HG03571 (cell line): ENCODE data around the gene ELANE.
"Not testable (repeated sequence)": the region's sequence is repeated elsewhere in the genome, so short reads cannot be mapped to it uniquely, and the experiment has no call there.

Experiments used
- ATAC-seq: cut with Tn5 transposase; IDR thresholded peaks from one replicate; pipeline ENCODE4 v1.9.1; 2021; ENCODE audit not compliant: unreplicated experiment

ELANE gene

GRCh38 chr19:813219-814151, 38.6 kb upstream of the ELANE start:
- ATAC-seq: no peak

- ATAC-seq: no peak
Measured at GRCh38 chr19:814152-815078, 37.7 kb upstream of the ELANE start.

DNA sequence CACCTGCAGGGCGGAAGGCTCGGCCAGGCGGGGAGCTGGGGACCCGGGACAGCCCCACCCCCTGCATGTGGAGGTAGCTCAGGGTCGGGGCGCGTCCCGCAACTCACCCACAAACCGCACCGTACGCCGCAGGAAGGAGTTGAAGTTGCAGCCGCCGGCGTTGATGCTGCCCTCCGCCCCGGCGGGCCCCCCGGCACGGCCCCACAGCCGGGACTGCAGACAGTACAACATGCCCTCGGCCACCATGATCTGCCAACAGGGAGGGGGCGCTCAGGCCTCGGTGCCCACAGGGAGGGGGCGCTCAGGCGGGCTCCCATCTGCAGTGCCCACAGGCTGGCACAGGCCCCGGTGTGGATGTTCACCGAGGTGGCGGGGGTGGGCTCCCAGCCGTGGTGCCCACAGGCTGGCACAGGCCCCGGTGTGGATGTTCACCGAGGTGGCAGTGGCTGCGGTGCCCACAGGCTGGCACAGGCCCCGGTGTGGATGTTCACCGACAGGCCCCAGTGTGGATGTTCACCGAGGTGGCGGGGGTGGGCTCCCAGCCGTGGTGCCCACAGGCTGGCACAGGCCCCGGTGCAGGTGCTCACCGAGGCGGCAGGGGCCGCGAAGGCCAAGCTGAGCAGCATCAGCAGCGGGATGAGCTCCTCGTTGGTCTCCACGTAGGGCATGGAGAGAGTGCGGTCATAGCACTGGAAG, 36.9 kb upstream of the ELANE start:
- no peak for ATAC-seq

DNA sequence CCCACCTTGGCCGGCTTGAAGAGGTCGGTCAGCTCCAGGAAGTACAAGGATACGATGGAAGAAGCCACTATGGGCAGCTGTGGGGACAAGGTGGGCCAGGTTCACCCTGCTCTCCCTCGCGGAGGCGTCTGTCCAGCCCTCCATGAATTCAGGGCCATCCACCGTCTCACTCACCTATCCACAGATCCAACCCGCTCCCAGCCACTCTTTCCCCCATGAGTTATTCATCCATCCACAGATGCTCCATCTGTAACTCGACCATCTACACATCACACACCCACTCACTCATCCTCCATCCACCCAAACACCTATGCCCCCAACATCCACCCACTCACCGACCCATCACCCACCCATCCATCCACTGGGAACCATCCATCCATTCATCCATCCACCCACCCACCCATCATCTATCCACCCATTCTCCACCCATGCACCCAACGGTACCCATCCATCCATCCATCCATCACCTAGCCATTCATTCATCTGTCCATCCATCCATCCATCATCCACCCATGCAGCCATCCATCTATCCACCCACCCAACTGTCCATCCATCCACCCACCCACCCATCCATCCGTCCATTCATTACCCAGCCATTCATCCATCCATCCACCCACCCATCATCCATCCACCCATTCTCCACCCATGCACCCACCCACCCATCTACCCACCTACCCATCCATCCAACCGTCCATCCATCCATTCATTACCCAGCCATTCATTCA, 36.2 kb upstream of the ELANE start:
- ATAC-seq: no peak

DNA sequence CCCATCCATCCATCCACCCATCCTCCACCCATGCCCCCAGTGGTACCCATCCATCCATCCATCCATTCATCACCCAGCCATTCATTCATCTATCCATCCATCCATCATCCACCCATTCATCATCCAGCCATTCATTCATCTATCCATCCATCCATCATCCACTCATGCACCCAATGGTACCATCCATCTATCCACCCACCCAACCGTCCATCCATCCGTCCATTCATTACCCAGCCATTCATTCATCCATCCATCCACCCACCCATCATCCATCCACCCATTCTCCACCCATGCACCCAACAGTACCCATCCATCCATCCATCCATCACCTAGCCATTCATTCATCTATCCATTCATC, 35.6 kb upstream of the ELANE start:
- ATAC-seq: no peak

DNA sequence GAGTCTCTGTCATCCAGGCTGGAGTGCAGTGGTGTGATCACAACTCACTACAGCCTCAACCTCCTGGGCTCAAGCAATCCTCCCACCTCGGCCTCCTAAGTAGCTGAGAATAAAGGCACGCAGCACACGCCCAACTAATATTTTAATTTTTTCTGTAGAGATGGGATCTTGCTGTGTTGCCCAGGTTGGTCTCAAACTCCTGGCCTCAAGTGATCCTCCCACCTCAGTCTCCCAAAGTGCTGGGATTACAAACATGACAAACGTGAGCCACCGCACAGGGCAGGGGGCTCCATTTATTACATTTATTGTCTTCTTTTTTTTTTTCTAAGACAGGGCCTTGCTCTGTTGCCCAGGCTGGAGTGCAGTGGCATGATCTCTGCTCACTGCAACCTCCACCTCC, 31.9 kb upstream of the ELANE start:
- ATAC-seq: not testable (repeated sequence)

DNA sequence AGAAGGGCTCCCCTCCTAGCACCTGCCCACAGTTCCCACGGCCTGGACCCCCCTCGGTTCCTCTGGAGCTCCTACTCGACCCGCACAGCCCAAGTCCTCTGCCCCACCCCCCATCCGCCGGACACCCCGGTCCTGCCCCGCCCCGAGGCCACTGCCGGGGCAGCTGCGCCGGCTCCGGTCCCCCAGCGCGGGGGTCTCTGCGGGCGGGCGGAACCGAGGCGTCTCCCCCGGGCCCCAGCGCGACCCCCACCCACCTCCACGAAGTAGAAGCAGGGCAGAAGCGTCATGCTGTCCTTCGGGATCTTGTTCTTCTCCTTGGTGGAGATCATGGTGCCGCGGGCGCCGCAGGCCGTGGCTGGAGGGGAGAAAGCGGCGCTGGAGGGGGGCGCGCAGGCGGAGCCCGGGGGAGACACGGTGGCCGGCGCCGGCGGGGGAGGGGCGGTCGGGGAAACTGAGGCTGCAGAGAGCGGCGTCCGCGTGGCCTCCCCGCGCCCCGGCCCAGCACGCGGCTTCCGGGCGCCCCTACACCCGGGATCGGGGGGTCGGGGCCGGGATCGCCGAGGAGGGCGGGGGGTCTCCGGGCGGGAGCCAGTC, 30.8 kb upstream of the ELANE start:
- ATAC-seq: no peak

- no peak for ATAC-seq
Measured at GRCh38 chr19:821825-822503, 30.1 kb upstream of the ELANE start, which contains the start of gene PLPPR3. TSS of gene PLPPR3 (minus strand) at chr19:821955. CDS start at chr19:821559, 396 bp downstream.

DNA sequence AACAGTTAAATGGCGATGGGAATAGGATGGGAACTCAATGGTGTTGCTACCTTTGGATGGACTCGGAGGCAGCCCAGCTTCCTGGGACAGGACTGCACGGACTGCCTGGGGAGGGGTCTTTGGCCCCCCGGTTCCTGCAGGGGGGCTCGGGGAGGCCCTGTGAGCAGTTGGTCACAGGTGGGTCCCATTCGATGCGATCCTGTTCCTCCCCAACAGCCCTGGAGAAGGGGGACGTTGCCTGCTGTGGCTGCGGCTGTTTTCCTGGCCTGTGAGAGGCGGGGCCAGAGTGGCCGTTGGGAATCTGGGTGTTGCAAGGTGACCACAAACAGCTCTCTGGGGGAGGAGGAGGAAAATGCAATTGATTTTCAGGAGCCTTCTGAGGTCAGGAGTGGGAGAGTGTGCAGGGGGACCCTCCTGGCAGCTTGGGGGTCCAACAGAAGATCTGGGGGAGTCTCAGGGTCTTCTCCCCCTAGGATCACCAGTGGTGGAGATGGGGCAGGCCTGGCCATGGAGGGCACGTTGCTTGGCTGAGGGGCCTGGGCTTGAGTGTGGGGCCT, 28.5 kb upstream of the ELANE start:
- no peak for ATAC-seq

- ATAC-seq: no peak
Measured at GRCh38 chr19:824885-825284, 27.2 kb upstream of the ELANE start.

DNA sequence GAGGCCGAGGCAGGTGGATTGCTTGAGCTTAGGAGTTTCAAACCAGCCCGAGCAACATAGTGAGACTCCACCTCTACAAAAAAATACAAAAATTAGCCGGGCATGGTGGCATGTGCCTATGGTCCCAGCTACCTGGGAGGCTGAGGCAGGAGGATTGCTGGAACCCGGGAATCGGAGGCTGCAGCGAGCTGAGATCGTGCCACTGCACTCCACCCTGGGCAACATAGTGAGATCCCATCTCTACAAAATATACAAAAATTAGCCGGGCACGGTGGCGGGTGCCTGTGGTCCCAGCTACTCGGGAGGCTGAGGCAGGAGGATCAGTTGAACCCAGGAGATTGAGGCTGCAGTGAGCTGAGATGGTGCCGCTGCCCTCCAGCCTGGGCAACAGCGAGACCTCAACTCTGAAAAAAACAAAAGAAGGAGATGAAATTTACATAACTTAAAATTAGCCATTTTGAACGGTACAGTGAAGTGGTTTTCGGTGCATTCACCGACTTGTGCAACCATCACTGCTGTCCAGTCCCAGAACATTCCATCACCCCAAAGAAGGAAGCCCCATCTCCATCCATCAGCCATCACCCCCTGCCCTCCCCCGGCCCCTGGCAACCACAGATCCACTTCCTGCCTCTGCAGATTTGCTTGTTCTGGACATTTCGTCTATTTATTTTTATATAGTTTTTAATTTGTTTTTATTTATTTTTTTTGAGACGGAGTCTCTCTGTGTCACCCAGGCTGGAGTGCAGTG, 26.0 kb upstream of the ELANE start:
- ATAC-seq: no peak

GRCh38 chr19:827314-827709, 24.8 kb upstream of the ELANE start:
- no peak for ATAC-seq

- no peak for ATAC-seq
Measured at GRCh38 chr19:827710-828321, 24.3 kb upstream of the ELANE start, which contains the start of gene AZU1. TSS of gene AZU1 (plus strand) at chr19:827837. CDS start at chr19:827847, 10 bp downstream.

DNA sequence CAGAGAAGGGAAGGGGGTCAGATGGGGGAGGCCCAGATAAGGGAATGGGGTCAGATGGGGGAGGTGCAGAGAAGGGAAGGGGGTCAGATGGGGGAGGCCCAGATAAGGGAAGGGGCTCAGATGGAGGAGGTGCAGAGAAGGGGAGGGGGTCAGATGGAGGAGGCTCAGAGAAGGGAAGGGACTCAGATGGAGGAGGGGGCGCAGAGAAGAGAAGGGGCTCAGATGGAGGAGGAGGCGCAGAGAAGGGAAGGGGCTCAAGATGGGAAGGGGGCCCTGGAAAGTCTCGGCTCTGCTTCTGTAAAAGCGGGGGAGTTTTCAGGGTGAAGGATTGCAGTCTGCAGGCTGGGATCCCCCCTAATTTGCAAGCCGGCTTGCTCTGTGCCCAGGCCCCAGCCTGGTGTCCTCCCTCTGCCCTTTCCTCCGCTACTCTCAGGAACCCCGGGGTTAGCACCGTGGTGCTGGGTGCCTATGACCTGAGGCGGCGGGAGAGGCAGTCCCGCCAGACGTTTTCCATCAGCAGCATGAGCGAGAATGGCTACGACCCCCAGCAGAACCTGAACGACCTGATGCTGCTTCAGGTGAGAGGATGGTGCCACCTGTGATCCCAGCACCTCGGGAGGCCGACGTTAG, 22.9 kb upstream of the ELANE start:
- ATAC-seq: no peak

DNA sequence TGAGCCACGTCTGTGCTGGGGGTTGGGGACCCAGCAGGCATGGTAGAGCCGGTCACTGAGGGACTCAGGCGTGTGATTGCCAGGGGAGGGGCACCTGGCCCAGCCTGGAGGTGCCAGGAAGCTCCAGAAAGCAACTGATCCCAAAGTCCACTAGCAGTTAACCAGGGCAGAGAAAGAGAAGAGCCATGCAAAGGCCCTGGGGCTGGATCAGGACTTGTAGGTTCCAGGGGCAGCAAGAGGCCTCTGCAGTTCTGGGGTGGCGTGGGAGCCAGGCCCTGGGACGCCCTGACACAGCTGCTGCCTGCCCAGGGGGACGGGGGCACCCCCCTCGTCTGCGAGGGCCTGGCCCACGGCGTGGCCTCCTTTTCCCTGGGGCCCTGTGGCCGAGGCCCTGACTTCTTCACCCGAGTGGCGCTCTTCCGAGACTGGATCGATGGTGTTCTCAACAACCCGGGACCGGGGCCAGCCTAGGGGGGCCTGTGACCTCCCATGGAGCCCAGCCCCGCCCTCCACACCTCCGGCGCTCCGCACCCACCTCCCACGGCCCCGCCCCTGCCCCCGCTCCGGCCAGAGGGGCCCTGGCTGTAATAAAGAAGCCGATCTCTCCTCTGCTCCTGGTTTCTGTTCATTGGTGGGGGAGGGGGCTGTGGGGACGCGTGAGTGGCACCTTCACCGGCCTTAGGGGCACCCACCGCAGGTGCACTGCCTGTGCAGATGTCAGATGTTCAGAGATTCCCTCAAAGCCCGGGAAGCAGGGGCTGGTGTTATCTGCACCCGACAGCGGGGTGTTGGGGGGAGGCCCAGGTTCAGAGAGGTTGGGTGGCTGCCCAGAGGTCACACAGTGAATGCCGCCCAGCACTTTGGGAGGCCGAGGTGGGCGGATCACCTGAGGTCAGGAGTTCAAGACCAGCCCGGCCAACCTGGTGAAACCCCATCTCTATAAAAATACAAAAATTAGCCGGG, 20.4 kb upstream of the ELANE start:
- ATAC-seq: no peak

- no peak for ATAC-seq
Measured at GRCh38 chr19:834216-834615, 17.9 kb upstream of the ELANE start.
